C1 segment of cervical spinal cord (tissue), 14 donors: ENCODE measurements around the gene PEDS1.
"Not testable (repeated sequence)": the region's sequence is repeated elsewhere in the genome, so short reads cannot be mapped to it uniquely, and the experiment has no call there.

ENCODE experiments used
- DNase-seq, 14 donors: peaks; one replicate each; lab custom pipeline; 2025; lab: John Stamatoyannopoulos, UW

PEDS1 gene

DNA sequence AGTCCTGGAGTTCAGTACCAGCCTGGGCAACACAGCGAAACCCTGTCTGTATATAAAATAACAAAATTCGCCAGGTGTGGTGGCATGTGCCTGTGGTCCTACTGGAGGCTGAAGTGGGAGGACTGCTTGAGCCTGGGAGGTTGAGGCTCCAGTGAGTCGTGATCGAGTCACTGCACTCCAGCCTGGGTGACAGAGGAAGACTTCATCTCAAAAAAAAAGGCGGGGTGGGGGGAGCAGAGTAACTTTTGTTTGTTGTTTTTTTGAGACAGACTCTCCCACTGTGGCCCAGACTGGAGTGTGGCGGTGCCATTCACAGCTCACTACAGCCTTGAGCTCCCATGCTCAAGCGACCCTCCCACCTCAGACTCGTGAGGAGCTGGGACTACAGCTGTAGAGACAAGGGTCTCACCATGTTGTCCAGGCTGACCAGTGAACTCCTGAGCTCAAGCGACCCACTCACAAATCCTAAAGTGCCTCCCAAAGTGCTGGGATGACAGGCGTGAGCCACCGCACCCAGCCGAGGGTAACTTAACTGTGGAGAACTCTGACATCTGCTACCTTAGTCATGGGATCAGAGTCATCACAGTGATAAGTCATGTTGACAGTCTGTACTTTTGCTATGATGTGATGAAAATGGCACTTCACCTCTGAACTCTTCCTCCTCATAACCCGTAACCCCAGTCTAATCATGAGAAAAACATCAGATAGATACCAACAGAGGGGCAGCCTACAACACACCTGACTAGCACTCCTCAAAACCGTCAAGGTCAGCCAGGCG, 16.5 kb downstream of the PEDS1 start:
- no peak for DNase-seq

DNA sequence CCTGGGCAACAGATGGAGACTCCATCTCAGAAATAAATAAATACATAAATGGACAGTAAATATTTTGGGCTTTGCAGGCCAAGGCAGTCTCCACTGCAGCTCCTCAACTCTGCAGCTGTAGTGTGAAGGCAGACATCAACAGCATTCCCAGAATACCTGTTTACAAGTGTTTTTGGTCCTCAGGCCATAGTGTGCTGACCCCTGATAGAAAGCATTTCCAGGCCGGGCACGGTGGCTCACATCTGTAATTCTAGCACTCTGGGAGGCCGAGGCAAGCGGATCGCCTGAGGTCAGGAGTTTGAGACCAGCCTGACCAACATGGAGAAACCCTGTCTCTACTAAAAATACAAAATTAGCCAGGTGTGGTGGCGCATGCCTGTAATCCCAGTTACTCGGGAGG, 18.4 kb downstream of the PEDS1 start:
- not testable (repeated sequence) for DNase-seq

DNA sequence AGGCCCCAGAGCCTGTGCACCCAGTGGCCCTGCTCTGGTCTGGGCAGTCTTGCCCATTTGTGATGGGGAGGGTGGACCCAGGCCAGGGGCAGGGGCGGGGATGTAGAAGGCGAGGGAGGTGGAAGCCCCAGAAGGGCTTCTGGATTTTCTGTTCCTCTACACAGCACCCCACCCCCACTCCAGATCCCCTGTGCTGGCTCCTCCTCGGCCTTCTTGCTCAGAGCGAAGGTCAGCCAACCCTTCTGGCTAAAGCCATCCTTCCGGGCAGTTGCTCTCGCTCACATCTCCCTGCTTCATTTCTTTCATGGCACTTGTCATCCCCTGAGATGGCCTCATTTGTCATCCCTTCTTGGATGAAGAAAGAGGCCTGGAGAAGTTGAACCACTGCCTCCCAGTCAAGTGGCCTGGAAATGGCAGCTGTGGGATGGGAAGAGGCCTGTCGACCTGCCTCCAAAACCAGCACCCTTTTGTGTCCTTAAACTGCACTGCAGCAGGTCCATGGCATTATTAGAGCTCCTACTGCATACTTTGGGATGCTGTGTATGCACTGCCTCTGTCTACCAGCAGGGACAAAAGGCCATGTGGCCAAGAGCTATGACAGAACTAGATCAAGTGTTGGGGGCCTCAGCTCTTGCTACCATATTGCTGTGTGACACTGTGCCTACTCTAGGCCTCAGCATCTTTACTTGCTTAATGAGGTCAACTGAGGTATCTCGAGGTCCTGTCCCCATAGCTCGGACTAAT, 19.9 kb downstream of the PEDS1 start:
- peak in 2 of 14 donors; percentile 30 to 68 for DNase-seq

DNA sequence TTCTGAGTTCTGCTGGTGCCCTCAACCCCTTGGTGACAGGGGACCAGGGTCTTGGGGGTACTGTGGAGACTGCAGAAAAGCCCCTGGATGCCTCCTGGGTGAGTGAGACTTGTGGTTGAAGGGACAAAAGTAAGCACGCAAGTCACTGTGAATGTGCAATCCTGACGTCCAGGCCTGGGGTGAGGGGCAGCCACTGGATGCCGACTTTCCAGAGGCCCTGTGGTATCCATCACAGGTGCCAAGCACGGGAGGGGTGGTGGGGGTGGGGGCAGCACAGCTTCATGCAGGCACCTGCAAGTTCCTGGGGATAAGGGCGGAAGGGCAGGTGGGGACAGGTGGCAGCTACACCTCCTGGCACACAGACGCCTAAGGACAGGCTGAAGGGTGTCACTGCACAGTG, 20.5 kb downstream of the PEDS1 start:
- no peak for DNase-seq

DNA sequence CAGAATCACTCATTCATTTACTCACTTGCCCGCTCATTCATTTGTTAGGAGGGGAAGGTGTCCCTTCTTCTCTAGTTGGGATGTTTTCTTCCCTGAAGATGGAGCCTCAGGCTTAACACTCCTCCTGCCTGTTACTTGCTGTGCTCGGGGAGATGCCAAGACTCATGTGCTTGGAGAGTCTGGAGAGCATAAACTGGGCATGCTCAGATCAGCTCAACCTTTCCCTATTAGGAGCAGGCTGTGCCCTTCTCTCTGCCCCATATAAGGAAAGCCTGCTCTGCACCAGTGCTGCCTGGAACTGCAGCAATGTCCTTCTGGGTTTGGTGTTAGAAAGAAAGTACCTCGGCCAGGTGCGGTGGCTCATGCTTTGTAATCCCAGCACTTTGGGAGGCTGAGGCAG, 22.5 kb downstream of the PEDS1 start:
- no peak for DNase-seq

DNA sequence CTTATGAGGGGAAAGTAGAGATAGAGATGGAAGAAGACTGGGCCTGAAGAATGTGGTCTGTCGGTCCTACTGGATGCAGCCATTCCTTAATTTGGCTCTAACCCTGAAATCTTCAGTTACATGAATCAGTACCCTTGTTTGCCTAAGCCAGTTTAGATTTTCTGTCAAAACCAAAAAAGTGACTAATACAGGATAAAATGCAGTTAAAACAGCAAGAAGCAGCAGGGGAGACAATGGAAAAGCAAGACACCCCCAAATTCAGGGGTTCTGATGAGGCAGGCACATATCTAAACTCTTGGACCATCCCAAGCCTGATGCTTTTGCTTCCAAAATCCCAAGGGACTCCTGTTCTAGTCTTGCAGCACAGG, 23.2 kb downstream of the PEDS1 start:
- no peak for DNase-seq

DNA sequence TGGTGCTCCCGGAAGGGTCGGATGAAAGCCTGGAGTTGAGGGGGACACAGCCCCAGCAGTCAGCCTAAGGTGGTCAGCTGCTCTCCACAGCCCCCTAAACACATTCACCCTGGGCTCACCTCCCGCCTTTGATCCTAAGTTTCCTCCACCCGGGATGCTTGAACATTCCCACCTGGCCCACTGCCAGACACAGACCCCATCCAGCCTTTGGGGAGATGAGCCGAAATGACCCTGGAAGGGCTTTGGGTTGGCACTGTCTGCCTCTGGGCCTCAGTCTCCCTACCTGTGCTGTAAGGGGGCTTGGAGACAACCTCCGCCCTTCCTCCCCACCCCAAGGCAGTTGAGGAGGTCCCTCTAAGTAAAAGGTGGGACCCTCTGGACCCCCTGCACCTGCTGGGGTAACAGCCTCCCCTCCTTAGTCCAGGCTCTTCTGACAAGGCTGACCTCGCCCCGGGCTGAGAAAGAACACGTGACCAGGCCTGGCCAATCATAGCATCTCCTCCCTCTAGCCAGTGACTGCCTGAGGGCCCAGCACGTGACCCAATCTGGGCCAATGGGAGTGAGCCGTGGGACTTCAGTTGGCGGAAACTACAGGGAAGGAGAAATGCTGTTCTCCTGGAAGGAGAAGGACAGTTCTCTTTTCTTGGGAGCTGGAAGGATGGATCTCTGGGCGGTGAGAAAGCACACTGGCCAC, 23.7 kb downstream of the PEDS1 start:
- no peak for DNase-seq

DNA sequence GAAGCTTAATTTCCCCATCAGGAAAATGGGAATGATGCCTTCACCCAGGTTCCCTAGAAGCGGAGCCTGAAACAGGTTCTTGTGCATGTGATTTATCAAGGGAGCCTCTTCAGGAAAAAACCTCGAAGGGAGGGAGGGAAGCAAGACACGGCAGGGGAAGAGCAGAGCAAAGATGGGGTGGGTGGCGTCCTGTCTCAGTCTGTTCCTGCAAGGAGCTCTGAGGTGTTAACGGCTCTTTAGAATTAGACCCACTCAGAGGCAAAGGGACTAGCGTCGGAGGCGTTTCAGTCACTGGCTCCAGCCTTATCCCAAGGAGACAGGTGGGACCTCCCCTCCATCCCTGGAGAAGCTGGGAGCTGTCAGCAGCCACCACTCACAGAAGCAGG, 25.0 kb downstream of the PEDS1 start:
- DNase-seq = no peak

DNA sequence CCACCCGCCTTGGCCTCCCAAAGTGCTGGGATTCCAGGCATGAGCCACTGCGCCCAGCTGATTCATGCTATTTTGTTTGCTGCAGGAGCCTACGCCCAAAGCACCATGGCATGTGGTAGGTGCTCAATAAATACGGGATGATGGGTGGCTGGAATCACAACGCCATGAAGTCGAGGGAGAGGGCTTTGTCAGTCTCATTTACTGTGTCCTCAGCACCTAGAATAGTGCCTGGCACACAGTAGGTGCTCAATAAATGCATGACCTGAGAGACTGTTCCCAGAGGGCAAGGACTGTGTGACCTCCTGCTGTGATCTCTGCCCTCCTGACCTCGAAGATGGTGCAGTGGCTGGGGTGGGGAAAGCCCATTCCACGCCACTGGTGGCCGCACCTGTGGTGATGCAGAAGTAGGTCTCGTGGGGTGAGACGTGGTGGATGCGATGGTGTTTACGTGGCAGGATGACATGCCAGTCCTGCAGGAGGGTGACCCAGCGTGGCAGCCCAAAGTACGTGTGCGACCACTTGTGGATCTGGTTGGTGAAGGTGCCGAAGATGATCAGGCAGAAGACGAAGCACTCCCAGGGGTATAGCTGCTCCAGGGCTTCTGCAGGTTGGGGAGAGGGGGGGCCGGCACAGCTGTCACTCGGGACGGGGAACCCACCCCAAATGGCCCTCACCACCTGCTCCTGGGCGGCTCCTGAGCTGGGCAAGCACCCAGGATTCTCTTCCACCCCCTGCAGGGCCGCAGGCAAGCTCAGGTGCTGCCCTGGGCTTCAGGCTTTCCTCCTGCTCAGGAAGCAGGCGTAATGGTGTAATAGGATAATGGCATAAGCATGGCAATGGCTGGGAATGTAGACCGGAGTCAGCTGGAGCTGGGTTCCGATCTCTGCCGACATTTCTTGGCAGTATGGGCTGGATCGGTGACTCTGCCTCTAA, 25.7 kb downstream of the PEDS1 start:
- no peak for DNase-seq

DNA sequence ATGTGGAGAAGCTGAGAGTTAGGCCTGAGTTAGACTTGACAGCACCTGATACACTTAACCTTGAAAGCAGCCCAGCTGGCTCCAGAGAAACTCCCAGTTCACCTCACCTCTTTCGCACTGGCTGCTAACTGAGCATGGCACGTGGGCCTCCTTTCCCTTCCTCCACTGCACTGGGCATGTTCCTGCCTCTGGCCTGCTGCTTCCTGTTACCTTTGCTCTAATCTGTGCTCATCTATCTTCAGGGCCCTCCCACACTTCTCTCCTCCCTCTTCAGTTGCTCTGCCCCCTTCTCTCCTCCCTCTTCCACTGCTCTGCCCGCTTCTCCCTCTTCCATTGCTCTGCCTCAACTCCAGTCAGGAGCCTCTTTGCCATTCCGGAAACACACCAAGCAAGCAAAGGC, 26.9 kb downstream of the PEDS1 start:
- DNase-seq = no peak

DNA sequence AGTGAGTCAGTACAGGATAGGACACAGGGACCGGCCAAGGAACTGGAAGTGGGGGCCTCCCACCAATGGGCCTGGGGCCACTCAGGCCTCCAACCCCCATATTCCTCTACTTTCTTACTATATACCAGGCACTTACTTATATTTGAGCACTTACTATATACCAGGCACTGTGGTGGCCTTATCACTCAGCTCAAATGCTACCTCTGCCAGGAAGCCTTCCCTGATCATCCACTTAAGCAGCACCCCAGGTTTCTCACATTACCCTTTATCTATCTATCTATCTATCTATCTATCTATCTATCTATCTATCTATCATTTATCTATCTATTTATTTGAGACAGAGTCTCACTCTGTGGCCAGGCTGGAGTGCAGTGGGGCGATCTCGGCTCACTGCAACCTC, 28.2 kb downstream of the PEDS1 start:
- DNase-seq = no peak

DNA sequence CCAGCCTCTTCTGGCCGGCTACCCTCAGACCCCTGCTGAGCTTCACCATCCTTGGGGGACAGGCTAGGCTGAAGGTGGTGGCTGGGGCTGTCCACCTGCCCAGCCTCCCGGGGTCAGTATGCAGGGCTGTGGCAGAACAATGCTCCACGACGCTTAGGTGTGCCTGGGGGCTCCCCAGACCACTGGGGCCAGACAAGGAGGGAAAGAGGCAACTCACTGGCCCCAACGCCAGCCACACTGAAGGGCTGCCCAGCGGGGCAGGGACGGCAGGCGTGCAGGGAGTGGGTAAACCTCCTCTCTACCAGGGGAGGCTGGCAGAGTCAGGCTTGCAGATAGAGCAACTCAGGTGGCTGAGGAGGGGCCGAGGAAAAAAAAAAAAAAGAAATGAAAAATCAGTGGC, 29.0 kb downstream of the PEDS1 start:
- DNase-seq = no peak

DNA sequence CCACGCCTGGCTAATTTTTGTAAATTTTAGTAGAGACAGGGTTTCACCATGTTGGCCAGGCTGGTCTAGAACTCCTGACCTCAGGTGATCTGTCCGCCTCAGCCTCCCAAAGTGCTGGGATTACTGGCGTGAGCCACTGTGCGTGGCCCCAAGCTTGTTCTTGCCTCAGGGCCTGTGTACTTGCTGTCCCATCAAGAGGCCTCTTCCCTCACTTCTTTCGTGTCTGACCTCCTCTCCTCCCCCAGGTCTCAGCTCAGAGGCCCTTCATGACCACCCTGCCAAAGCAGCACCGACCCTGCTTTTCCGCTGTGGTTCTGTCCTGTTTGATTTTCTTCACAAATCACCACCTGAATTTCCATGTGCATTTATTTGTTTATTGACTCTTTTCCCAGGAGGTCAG, 30.1 kb downstream of the PEDS1 start:
- no peak for DNase-seq

DNA sequence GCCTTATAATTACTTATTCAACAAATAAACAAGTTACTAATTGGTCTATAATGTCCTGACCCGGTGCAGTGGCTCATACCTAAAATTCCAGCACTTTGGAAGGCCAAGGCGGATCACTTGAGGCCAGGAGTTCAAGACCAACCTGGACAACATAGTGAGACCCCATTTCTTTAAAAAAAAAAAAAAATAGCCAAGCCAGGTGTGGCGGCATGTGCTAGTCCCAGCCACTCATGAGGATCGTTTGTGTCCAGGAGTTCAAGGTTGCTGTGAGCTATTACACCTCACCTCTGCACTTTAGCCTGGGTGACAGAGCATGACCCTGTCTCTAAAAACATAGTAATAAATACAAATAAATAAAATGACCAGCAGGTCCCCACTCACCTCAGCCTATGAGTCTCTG, 30.8 kb downstream of the PEDS1 start:
- no peak for DNase-seq

DNA sequence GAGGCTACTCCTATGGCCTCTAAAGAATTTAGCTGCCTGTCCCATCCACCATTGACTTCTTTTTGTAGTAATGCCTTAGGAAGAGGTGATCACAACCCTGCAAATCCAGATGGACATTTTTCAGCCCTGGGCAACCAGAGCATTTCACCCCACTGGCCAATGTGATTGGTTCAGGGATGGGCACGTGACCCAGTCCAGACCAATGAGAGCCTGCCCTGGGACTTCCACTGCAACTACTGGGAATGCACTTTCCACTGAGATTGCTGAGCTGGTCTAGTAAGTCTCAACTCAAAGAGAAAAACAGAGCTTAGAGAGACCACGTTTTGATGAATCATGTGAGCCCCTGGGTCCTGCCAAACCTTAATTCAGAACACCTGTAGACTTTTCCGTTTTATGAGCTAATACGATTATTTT, 31.7 kb downstream of the PEDS1 start:
- no peak for DNase-seq

DNA sequence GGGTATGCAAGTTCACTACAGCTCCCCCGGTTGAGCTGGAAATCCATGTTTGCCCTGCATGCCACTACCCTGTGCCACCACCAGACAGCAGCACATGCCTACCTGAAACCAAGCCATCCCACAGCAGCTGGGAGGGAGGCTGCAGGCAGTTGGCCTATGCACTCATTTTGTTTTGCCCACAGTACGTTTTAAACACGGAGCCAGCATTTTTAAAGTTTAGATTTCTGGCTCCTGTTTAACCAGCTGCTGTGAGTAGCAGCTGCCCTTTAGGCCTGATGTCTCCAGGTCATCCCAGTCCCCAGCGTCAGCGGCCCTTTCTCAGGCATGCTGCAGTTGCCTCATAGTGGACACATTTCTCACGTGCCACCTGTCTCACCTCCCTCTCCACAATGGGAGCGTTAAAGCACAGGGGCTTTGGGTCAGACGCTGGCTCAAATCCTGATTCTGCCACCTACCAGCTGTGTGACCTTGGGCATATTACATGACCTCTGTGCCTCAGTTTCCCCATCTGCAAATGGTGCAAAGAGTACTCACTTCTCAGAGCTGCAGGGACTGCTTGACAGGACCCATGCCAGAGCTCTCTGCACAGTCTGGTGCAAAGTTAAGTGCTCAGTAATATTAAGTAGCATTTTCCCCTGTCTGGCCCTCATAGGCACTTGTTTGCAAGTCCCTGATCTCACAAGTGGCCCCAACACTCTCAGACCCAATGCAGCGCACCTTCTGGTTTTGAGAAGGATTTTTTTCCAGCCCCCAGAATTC, 32.4 kb downstream of the PEDS1 start:
- DNase-seq = peak in 9 of 14 donors; percentile 10 to 63 (median 48)

DNA sequence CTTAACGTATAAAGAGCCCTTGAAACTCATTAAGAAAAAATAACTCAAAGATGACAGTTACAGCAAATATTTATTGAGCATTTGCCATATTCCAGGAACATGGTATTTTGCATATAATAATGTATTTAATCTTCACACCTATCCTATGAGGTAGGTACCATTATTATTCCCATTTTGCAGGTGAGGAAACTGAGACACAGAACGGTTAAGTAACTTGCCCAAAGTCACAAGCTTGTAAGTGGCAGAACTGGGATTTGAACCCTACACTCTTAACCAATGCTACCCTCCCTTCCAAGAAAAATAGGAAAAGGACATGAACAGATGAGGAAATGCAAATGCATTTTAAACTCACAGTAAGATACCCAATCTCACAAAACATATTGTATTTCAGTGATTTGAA, 35.3 kb downstream of the PEDS1 start:
- DNase-seq = no peak

DNA sequence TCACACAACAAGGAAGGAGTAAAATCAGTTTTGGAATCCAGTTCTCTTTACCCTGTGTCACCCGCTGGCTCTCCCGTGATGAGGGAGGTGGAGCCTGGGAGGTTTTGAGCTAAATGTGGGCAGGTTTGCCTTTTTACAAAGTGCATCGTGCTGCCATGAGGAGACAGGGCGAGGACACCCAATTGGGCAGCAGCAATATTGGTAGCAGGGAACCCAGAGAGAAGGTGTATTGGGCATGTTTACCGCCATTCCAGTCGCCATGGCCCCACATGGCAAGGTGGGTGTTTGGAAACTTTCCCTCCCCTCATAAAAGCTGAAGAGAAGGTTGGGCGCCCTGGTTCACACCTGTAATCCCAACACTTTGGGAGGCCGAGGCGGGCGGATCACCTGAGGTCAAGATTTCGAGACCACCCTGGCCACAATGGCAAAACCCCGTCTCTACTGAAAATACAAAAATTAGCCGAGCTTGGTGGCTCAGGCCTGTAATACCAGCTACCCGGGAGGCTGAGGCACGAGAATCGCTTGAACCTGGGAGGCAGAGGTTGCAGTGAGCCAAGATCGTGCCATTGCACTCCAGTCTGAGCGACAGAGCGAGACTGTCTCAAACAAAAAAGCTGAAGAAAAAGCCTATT, 37.0 kb downstream of the PEDS1 start:
- DNase-seq = no peak

DNA sequence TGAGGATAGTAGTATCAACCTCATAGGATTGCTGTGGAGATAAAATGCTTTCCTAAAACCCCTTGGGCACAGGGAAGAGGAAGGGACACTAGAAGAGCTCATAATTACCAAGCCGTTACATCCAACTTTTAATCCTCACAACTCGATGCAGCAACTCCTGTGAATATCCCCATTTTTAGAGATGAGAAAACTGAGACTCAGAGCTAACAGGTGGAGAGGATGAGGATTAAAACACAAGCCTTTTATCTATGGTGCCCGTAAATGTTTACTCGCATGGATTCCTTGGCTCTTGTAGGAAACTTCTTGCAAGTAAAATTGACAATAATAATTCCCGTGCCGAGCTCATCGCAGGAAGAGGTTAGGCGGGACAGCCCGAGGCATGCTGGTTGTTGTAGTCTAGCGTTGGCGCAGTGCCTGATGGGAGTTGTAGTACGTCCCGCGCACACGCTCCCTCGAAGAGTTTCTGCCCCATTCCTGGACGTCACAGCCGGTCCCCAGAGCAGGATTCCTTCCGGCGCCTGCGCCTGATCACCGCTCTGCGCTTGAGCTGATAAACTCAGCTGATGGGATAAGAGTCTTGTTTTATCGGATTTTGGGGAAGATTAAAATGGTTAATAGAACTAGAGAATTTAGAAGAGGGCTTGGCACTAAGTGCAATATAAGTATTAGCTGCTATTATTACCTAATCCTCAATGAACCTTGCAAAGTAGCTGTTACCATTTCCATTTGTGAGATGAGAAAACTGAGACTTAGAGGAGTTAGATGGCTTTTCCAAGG, 37.7 kb downstream of the PEDS1 start:
- DNase-seq = peak; percentile 29 to 95 (median 90)
